HG03520 (cell line): Measurements from ENCODE around the gene FLG.
"Not testable (repeated sequence)": the region's sequence is repeated elsewhere in the genome, so short reads cannot be mapped to it uniquely, and the experiment has no call there.

Experiments
- ATAC-seq: cut with Tn5 transposase; IDR thresholded peaks from one replicate; pipeline ENCODE4 v1.9.1; 2021; ENCODE audit warnings: mild to moderate bottlenecking, moderate library complexity; ENCODE audit not compliant: unreplicated experiment

FLG gene

GRCh38 chr1:152325111-152325510, at the start of gene FLG:
Gene FLG (minus strand): TSS chr1:152325239. CDS start chr1:152315456, 9,783 bp downstream.
- no peak for ATAC-seq

- ATAC-seq, result no peak
These were observed 49.4 kb upstream of the FLG start for GRCh38 chr1:152374451-152374850.

GRCh38 chr1:152372672-152373071, 47.6 kb upstream of the FLG start:
- ATAC-seq, result no peak

GRCh38 chr1:152367436-152367835, 42.4 kb upstream of the FLG start:
- ATAC-seq, result no peak

GRCh38 chr1:152359906-152360305, 34.9 kb upstream of the FLG start, which contains the start of gene FLG2:
Gene FLG2 (minus strand): TSS chr1:152360006. CDS start chr1:152358884, 1,122 bp downstream.
- ATAC-seq, result no peak

GRCh38 chr1:152356736-152357135, 31.7 kb upstream of the FLG start:
- ATAC-seq, result no peak

GRCh38 chr1:152349611-152350010, 24.6 kb upstream of the FLG start:
- ATAC-seq, result no peak

GRCh38 chr1:152348447-152348846, 23.4 kb upstream of the FLG start:
- no peak for ATAC-seq

GRCh38 chr1:152347116-152347728, 22.2 kb upstream of the FLG start:
- ATAC-seq, result no peak

- no peak for ATAC-seq
These were observed 19.4 kb upstream of the FLG start for GRCh38 chr1:152344438-152344837.

GRCh38 chr1:152343006-152343405, 18.0 kb upstream of the FLG start:
- ATAC-seq, result no peak

GRCh38 chr1:152335399-152335798, 10.4 kb upstream of the FLG start:
- ATAC-seq, result no peak

- ATAC-seq, result no peak
These were observed 3.9 kb upstream of the FLG start for GRCh38 chr1:152328801-152329391.

GRCh38 chr1:152313970-152314369, 11.1 kb downstream of the FLG start:
- no peak for ATAC-seq

GRCh38 chr1:152313319-152313801, 11.7 kb downstream of the FLG start:
- ATAC-seq, result no peak

- not testable (repeated sequence) for ATAC-seq
These were observed 12.9 kb downstream of the FLG start for GRCh38 chr1:152312169-152312568.

- no peak for ATAC-seq
These were observed 15.1 kb downstream of the FLG start for GRCh38 chr1:152309955-152310354.

GRCh38 chr1:152309320-152309901, 15.6 kb downstream of the FLG start:
- not testable (repeated sequence) for ATAC-seq

GRCh38 chr1:152308758-152309157, 16.3 kb downstream of the FLG start:
- not testable (repeated sequence) for ATAC-seq

GRCh38 chr1:152307970-152308369, 17.1 kb downstream of the FLG start:
- not testable (repeated sequence) for ATAC-seq

- ATAC-seq, result not testable (repeated sequence)
These were observed 18.9 kb downstream of the FLG start for GRCh38 chr1:152306123-152306522.

- not testable (repeated sequence) for ATAC-seq
These were observed 20.3 kb downstream of the FLG start for GRCh38 chr1:152304773-152305172.
